KMS-11 (cell line): ENCODE measurements around the gene ATXN7.

Experiments used
- H2AFZ ChIP-seq: fragments of 200-600 bp; sonication (generic); 2 replicates; pipeline ENCODE4 v1.6.1; 2016; ENCODE audit warnings: antibody characterized with exemption, mixed run types, low read depth
- H3K27ac ChIP-seq: fragments of 200-600 bp; sonication (generic); 2 replicates; pipeline ENCODE4 v1.6.1; 2016; ENCODE audit warnings: mild to moderate bottlenecking, mixed run types
- H3K27me3 ChIP-seq: fragments of 200-600 bp; sonication (generic); 2 replicates; pipeline ENCODE4 v1.6.1; 2017; ENCODE audit warnings: mild to moderate bottlenecking, low read depth, mixed run types, moderate library complexity; ENCODE audit not compliant: insufficient read depth
- H3K36me3 ChIP-seq: fragments of 200-600 bp; sonication (generic); 2 replicates; pipeline ENCODE4 v1.6.1; 2017; ENCODE audit warnings: mild to moderate bottlenecking, mixed run types; ENCODE audit not compliant: insufficient read depth
- H3K4me1 ChIP-seq: fragments of 200-600 bp; sonication (generic); 2 replicates; pipeline ENCODE4 v1.6.1; 2016; ENCODE audit warnings: mild to moderate bottlenecking, low read depth, mixed run types; ENCODE audit not compliant: poor library complexity, severe bottlenecking
- H3K4me2 ChIP-seq: fragments of 200-600 bp; sonication (generic); 2 replicates; pipeline ENCODE4 v1.7.0; 2016; ENCODE audit warnings: mild to moderate bottlenecking, mixed run types
- H3K4me3 ChIP-seq: fragments of 200-600 bp; sonication (generic); IDR thresholded peaks from 2 replicates; pipeline ENCODE4 v1.6.1; 2017; ENCODE audit warnings: low read depth, low read length, mixed read lengths; ENCODE audit not compliant: insufficient read depth
- H3K79me2 ChIP-seq: fragments of 200-600 bp; sonication (generic); 2 replicates; pipeline ENCODE4 v1.6.1; 2016; ENCODE audit warnings: low read depth, mixed run types; ENCODE audit not compliant: insufficient read depth
- H3K9ac ChIP-seq: fragments of 200-600 bp; sonication (generic); 2 replicates; pipeline ENCODE4 v1.6.1; 2016; ENCODE audit warnings: mild to moderate bottlenecking, mixed run types
- H4K20me1 ChIP-seq: fragments of 200-600 bp; sonication (generic); 2 replicates; pipeline ENCODE4 v1.6.1; 2016; ENCODE audit warnings: mild to moderate bottlenecking, mixed run types; ENCODE audit not compliant: insufficient read depth
- TF ChIP-seq, protein P1 (sequence below): fragments of 200-600 bp; sonication (generic); conservative IDR thresholded peaks from 2 replicates; pipeline ENCODE4 v1.6.1; 2017; ENCODE audit warnings: low read depth, mild to moderate bottlenecking, antibody characterized with exemption, low read length, moderate library complexity, mixed read lengths

Gene ATXN7

DNA sequence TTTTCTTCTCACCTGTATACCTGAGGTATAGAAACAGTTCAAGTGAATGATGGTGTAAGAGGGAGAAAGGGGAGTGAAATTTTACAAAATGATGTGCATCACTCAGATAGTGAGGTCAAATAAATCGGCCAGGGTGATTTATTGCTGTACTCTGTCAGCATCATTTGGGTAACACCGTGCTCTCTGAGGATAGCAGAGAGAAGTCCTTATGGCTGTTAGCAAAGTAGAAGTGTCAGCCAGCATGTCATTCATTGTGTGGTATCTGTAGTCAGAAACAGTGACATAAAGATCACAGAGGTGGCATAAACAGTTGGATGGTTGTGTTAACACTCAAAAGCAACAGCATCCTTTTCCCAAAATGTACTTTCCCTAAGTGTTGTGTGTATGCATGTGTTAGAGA, 106.2 kb downstream of the ATXN7 start:
- H3K36me3 ChIP-seq: no peaks in the 10 kb centered on the region
- peaks cover 48% of the 10 kb centered on the region for H3K4me1 ChIP-seq
- H2AFZ ChIP-seq: no peak overlapping the region
- peaks cover 49% of the 10 kb centered on the region for H3K79me2 ChIP-seq
- no peaks in the 10 kb centered on the region for H3K27me3 ChIP-seq
- peak overlapping the region; percentile 81; the same call in 1 of the 2 replicates for H3K27ac ChIP-seq
- TF ChIP-seq, protein P1, sequence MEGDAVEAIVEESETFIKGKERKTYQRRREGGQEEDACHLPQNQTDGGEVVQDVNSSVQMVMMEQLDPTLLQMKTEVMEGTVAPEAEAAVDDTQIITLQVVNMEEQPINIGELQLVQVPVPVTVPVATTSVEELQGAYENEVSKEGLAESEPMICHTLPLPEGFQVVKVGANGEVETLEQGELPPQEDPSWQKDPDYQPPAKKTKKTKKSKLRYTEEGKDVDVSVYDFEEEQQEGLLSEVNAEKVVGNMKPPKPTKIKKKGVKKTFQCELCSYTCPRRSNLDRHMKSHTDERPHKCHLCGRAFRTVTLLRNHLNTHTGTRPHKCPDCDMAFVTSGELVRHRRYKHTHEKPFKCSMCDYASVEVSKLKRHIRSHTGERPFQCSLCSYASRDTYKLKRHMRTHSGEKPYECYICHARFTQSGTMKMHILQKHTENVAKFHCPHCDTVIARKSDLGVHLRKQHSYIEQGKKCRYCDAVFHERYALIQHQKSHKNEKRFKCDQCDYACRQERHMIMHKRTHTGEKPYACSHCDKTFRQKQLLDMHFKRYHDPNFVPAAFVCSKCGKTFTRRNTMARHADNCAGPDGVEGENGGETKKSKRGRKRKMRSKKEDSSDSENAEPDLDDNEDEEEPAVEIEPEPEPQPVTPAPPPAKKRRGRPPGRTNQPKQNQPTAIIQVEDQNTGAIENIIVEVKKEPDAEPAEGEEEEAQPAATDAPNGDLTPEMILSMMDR: no peak
- no peaks in the 10 kb centered on the region for H4K20me1 ChIP-seq
- peak overlapping the region; percentile 73 for H3K4me2 ChIP-seq
- H3K4me3 ChIP-seq: no peak overlapping the region
- H3K9ac ChIP-seq: no peak overlapping the region

DNA sequence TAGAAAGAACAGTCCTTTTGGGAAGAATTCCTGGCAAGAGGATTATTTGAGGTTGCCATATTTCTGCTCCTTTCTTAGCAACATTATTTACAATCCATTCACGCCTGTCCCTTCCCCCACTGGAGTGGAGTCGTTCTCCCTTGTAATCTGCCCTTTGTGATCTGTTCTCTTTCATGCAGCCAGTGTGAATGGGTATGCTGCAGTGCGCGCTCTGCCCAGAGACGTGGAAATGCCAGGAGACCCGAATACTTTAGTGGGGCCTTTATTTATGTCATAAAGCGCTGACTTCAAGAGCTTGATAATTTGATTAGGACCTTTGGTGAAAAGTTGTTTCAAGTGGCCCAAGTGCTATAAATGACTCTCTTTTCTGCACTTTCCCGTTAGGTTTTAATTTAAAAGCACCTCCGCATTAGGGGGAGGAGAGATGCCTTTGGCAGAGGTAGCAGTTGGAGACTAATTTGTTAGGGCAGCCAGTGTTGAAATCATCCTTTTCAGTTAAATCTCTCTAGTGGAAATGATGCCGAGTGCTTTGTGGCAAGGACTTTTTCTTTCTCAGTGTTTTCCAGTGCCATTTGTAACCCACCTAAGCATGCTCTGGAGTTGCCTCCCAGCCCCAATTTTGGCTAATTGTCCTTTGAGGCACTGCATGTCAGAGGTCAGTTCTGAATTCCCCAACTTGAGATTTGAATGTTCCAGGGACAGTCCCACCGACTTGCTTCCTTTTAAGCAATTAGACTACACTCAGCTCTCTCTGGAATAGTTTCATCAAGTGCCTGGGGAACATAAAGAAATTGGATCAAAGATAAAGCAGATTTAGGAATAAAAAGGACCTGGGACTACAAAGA, 107.2 kb downstream of the ATXN7 start:
- Histone ChIP-seq H3K9ac (no peak overlapping the region), H3K4me3 (no peak overlapping the region), H4K20me1 (no peaks in the 10 kb centered on the region), H3K4me2 (no peak overlapping the region), H2AFZ (no peak overlapping the region), H3K36me3 (no peaks in the 10 kb centered on the region), H3K27ac (no peak overlapping the region), H3K27me3 (no peaks in the 10 kb centered on the region), H3K79me2 (peaks cover 48% of the 10 kb centered on the region), H3K4me1 (peaks cover 40% of the 10 kb centered on the region)
- TF ChIP-seq, protein P1: no peak

DNA sequence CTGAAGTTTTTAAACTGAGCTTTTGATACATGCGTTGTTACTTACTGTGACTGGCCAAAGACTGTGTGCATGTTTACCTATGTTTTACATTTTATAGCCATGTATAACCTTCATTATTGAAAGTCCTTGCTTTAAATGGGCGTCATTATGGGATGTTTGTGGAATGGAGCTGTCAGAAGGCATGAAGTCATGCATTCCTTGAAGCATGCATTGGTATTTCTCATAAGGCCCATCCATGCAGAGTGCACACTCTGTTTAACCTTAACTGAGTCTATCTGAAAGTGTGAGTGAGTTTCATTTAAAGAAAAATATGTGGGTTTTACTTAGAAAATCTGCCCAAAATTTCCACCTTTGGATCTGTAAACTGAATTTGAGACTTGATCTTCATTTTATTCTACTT, 108.5 kb downstream of the ATXN7 start:
- peaks cover 26% of the 10 kb centered on the region for H3K4me1 ChIP-seq
- no peak overlapping the region for H2AFZ ChIP-seq
- H4K20me1 ChIP-seq: no peaks in the 10 kb centered on the region
- no peaks in the 10 kb centered on the region for H3K36me3 ChIP-seq
- H3K9ac ChIP-seq: no peak overlapping the region
- TF ChIP-seq, protein P1: no peak
- H3K27ac ChIP-seq: no peak overlapping the region
- no peak overlapping the region for H3K4me3 ChIP-seq
- no peak overlapping the region for H3K4me2 ChIP-seq
- H3K27me3 ChIP-seq: no peaks in the 10 kb centered on the region
- H3K79me2 ChIP-seq: peaks cover 39% of the 10 kb centered on the region

DNA sequence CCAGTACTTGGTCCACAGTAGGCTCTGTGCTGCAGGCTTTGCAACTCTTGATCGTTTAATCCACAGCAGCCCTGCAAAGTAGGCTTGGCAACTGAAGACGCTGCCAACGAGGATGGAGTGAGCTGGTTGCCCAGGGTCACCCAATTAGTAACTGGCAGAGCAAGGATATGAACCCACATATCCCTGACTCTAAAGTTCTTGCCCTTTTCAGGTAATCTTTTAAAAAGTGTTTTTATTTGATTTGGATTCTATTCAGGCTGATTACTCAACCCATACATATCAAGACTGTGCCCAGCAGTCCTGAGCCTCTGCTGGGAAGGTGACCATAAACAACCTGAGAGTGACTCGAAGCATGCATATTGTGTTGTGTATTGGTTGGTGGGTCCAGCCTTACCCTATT, 109.3 kb downstream of the ATXN7 start:
- Histone ChIP-seq H3K27ac (no peak overlapping the region), H3K4me2 (no peak overlapping the region), H3K36me3 (no peaks in the 10 kb centered on the region), H3K27me3 (no peaks in the 10 kb centered on the region), H3K4me3 (no peak overlapping the region), H3K79me2 (peaks cover 39% of the 10 kb centered on the region), H4K20me1 (no peaks in the 10 kb centered on the region), H3K4me1 (peaks cover 25% of the 10 kb centered on the region), H2AFZ (no peak overlapping the region), H3K9ac (no peak overlapping the region)
- TF ChIP-seq, protein P1: no peak
